Activated CD8-positive, alpha-beta memory T cell treated with anti-CD3 and anti-CD28 coated beads, Interleukin-2, amount 50 U/mL, for 24 hours (primary cell): ENCODE measurements around the gene KIAA0753.

ENCODE experiments used
- DNase-seq: peaks from one replicate; pipeline ENCODE4 v3.0.0-alpha.2; 2020; ENCODE audit errors: extremely low read depth

KIAA0753 gene

GRCh38 chr17:6641247-6641863 lies 844 bp upstream of the KIAA0753 start:
- DNase-seq = no peak

DNA sequence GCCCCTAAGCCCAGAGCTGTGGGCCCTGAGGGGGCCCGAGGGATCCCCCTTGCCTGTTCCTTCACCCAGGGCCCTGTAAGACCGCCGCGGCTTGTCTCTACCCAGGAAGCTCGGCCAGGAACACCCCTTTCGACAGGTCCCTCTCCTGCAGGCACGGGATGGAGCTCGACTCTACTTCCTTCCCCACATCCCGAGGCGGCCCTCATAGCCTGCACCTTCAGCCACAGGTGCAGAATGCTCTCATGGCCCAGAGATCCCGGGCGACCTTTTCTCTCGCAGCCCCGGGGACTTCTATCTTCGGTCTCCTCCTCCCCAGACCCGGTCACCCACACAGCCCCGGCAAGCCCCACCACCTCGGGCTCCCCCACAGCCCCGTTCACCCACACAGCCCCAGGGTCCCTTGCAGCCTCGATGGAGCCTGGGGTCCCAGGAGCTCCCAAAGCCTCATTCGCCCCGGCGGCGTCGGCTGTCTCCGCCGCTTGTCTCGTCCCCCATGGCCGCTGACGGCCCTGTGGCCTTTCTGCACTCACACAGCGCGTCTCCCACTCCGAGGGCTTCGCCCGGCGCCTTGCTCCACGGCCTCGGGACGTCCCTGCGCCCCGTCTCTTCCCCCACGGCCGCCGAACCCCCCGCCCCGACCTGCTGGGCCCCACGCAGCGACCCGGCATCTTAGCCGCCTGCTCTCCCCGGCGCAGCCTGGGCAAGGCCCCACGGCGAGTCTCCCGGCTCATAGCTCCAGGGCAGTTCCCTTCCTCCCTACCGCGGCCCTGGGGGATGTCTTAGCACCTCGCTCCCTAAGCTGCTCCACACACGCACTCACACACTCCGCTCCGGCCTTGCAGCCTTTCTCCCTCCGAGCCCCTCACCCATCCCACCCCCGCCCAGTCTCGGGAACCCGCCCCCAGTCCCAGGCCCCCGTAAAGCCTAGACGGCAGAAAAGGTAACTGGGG lies 650 bp downstream of the KIAA0753 start:
- no peak for DNase-seq

DNA sequence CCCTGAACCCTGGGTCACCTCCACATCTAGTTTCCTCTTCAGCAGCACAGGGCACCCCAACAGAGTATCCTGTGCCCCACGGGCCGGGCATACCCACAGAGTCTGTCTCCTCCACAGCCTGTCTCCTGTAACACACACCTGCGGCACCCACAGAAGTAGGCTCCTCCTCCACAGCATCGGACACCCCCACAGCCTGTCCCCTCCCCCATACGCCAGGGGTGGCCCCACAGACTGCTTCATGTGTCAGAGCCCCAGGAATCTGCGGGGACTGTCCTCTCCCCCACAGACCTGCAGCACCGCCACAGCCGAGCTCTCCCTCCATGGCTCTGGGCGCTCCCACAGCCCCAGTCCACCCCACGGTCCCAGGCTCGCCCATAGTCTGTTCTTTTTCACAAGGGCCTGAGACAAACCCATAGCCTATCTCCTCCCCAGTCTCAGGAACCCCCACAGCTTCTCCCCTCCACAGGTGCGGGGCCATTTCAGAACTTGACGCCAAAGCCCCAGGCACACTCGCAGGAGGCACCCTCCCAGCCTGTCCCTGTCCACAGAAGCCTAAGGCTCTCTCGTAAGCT lies 1.4 kb downstream of the KIAA0753 start:
- DNase-seq = no peak

DNA sequence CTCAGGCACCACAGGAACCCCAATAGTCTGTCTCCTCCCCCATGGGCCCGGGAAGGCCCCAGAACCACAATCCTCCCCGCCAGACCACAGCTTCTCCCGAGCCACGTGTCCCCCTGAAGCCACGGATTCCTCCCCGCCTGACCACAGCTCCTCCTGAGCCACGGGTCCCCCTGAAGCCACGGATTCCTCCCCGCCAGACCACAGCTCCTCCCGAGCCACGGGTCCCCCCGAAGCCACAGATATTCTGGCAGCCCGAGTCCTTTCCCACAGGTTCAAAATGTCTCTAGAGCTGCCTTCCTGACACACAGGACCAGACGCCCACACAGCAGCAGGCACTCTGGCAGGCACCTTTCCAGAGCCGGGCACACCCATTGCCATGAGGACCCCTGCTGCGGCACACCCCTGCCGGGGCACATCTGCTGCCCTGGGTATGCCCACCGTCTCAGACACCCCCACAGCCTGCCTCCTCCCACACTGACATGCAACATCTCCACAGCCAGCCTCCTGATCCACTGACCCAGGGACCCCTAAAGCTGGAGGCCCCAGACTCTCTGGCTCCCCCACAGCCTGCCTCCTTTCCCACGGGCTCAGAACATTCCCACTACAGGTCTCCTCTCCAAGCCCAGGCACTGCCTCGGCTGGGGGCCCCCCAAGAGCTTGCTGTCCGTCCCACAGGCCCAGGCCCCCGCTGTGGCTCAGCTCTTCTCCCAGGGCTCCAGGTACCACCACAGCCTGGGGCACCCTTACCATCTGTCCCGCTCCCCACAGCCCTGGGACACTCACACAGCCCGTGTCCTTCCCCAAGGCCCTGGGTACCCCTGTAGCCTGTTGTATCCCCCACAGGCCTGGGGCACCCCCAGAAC lies 2.2 kb downstream of the KIAA0753 start:
- DNase-seq = no peak

- DNase-seq = no peak
Measured at GRCh38 chr17:6637458-6637840, 3.1 kb downstream of the KIAA0753 start.

GRCh38 chr17:6636616-6637457 lies 3.7 kb downstream of the KIAA0753 start:
- no peak for DNase-seq

- no peak for DNase-seq
Measured at GRCh38 chr17:6636105-6636504, 4.4 kb downstream of the KIAA0753 start.

DNA sequence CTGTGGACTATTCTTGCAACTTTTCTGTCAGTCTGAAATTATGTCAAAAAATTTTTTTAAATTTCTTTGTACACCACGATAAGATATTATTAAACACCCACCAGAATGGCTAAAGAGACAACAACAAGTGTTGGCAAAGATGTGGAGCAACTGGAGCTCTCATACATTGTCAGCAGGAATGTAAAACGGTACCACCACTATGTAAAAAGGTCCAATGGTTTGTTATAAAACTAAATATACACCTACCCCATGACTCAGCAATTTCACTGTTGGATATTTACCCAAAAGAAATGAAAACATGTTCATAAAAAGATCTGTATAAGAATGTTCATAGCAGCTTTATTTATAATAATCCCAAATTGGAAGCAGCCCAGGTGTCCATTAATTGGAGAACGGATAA lies 7.2 kb downstream of the KIAA0753 start:
- no peak for DNase-seq

DNA sequence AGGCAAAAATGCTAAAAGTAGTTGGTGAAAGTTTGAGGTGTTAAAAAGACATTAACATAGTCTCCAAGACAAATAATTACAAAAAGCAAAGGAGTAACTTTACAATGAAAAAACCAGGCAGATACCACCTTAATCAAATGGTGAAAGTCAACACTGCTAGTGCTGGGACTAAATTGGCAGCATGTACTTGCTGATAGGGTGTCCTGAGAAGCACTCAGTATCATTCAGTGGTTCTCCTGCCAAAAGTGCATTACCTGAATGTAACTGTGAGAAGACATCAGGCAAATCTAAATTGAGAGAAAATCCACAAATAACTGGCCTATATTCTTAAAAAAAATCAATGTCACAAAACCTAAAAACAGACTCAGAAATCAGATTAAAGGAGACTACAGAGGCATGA lies 8.0 kb downstream of the KIAA0753 start:
- DNase-seq = no peak

- no peak for DNase-seq
Measured at GRCh38 chr17:6630390-6630789, 10.1 kb downstream of the KIAA0753 start.

- DNase-seq = no peak
Measured at GRCh38 chr17:6627019-6627418, 13.5 kb downstream of the KIAA0753 start.

DNA sequence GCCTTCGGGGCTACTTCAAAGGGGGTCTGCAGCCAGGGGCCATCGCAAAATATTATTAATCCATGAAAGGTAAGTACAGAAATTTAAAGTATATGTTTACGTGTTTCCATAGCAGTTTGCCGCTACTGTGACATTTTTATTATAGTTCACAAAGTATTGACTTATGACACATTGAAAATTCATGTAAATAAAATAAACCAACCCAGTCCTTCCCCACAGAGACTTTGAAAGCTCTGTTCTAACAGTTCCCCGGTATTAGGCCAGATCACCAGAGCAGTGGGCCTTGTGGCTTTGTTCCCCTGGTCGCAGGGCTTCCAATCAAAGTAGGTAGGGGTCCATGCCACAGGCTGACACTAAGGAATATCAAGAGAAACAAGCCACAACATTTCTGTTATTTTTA lies 13.9 kb downstream of the KIAA0753 start:
- DNase-seq = no peak

DNA sequence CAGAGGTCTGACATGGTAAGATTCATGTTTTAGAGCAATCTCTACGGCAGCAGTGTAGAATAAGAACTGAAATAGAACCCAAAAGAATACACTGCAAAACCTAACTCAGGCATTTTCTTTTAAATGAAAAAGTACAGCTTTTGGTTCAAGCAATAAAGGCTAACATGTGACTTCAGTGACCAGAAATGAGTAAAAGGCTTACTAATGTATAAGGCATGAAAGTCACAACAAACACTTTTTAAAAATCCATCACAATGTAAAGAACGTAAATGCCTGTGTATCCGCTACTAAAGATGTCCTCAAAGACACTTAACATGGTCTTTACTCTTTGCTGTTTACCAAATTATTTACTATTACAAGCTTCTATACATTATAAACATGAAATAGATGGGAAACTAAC lies 16.6 kb downstream of the KIAA0753 start:
- no peak for DNase-seq

GRCh38 chr17:6611231-6611630 lies 29.3 kb downstream of the KIAA0753 start:
- DNase-seq = no peak

DNA sequence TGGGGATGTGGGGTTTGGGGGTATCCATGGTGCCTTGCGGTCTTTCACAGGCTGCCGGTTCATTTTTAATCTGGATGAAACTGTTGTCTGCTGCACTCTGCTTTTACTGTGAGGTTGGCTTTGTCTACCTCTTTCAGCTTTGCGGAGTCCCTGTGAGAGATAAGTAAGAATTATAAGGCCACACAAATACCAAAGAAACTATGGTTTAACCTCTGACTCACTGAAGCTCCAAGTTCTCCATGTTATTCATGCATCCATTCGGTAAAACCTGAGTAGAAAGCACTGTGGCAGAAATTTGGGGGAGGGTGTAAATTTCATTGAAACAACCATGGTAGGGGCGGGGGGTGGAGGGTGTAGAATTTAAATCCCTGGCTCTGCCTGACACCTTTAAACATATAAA lies 30.5 kb downstream of the KIAA0753 start:
- no peak for DNase-seq

GRCh38 chr17:6608321-6608720 lies 32.2 kb downstream of the KIAA0753 start:
- DNase-seq = no peak

- DNase-seq = no peak
Measured at GRCh38 chr17:6605142-6605541, 35.4 kb downstream of the KIAA0753 start.

GRCh38 chr17:6603744-6604325 lies 36.7 kb downstream of the KIAA0753 start:
- no peak for DNase-seq

- no peak for DNase-seq
Measured at GRCh38 chr17:6602141-6602540, 38.4 kb downstream of the KIAA0753 start.

DNA sequence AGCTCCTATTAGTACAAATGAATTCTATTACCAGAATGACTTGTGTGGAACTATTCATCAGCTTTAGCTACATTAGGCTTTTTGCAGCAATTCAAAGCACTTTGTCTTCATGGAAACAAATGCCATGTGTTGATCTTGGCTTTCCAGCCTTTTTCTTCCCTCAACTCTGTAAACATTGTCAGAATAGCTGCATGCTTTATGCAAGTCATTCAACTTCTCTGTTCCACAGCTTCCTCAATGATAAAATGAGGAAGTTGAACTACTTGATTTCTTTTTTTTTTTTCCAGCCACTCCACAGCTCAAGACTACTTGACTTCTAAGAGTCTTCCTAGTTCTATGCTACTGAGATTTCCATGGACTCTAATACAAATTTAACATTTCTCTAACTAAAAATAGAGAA lies 41.1 kb downstream of the KIAA0753 start:
- no peak for DNase-seq

GRCh38 chr17:6597727-6598126 lies 42.8 kb downstream of the KIAA0753 start:
- no peak for DNase-seq
